ENCODE results near the gene NHP2.

The NHP2 gene

DNA sequence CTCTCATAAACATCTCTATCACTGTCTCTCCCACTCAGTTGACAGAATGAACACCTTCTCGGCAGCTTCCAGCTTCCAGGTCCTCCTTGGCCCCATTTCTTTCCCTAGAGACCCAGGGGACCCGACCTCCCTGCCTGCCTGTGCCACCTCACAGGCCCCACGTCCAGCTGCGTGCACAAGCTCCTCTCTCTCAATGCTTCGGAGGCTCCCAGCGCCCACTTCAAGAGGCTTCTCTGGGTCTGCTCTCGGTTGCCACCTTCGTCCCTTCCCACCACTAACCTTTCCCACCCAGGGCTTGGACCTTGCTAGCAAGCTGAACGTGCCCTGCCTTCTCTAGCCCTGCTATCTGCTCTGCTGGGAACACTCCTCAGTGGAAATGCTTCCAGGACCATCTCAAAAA, 43.2 kb downstream of the NHP2 start:
- peaks cover 16% of the 10 kb centered on the region for H3K4me1 ChIP-seq
- no peak overlapping the region for H3K27ac ChIP-seq
- no peak overlapping the region for H3K9ac ChIP-seq
- H2AFZ ChIP-seq = no peak overlapping the region
- H3K4me2 ChIP-seq (ENCODE audit: low read length) = no peak overlapping the region
- TF ChIP-seq, protein P1, sequence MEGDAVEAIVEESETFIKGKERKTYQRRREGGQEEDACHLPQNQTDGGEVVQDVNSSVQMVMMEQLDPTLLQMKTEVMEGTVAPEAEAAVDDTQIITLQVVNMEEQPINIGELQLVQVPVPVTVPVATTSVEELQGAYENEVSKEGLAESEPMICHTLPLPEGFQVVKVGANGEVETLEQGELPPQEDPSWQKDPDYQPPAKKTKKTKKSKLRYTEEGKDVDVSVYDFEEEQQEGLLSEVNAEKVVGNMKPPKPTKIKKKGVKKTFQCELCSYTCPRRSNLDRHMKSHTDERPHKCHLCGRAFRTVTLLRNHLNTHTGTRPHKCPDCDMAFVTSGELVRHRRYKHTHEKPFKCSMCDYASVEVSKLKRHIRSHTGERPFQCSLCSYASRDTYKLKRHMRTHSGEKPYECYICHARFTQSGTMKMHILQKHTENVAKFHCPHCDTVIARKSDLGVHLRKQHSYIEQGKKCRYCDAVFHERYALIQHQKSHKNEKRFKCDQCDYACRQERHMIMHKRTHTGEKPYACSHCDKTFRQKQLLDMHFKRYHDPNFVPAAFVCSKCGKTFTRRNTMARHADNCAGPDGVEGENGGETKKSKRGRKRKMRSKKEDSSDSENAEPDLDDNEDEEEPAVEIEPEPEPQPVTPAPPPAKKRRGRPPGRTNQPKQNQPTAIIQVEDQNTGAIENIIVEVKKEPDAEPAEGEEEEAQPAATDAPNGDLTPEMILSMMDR (IDR thresholded peaks at IDR 0.05) = no peak
- no peaks in the 10 kb centered on the region for H3K9me3 ChIP-seq (ENCODE audit: control insufficient read depth, low read length)
- H3K27me3 ChIP-seq (ENCODE audit: control insufficient read depth, insufficient read depth, low read length) = no peaks in the 10 kb centered on the region
- H3K4me3 ChIP-seq (ENCODE audit: low read depth, low read length) = no peak overlapping the region
- no peaks in the 10 kb centered on the region for H3K36me3 ChIP-seq (ENCODE audit: control insufficient read depth, insufficient read depth, low read length)
- H3K79me2 ChIP-seq = peaks cover under 1% of the 10 kb centered on the region

DNA sequence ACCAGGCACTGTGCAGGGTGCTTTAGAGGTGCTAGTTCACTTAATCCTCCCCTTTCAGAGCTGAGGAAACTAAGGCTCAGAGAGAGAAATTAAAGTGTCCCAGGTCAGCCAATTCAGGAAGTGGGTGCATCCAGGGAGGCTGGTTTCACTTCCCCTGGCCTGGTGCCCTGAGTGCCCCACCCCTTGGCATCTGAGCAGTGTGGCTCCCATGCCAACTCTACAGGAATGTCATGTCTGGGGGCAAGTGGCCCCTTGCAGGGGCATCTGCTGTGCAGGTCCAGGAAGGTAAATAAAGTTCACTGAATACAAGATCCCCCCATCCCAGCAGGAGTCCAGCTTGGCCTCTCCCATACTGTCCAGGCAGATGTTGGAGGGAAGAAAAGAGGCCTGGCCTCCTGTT, 44.7 kb downstream of the NHP2 start:
- Histone ChIP-seq H3K9ac (no peak overlapping the region), H3K36me3 (ENCODE audit: control insufficient read depth, insufficient read depth, low read length) (no peaks in the 10 kb centered on the region), H3K27ac (peak overlapping the region; percentile 34), H2AFZ (no peak overlapping the region), H3K4me1 (peaks cover 15% of the 10 kb centered on the region), H3K27me3 (ENCODE audit: control insufficient read depth, insufficient read depth, low read length) (no peaks in the 10 kb centered on the region), H3K4me3 (ENCODE audit: low read depth, low read length) (no peak overlapping the region), H3K4me2 (ENCODE audit: low read length) (no peak overlapping the region), H3K79me2 (no peaks in the 10 kb centered on the region), H3K9me3 (ENCODE audit: control insufficient read depth, low read length) (no peaks in the 10 kb centered on the region)
- TF ChIP-seq, protein P1 (IDR thresholded peaks at IDR 0.05) = no peak

DNA sequence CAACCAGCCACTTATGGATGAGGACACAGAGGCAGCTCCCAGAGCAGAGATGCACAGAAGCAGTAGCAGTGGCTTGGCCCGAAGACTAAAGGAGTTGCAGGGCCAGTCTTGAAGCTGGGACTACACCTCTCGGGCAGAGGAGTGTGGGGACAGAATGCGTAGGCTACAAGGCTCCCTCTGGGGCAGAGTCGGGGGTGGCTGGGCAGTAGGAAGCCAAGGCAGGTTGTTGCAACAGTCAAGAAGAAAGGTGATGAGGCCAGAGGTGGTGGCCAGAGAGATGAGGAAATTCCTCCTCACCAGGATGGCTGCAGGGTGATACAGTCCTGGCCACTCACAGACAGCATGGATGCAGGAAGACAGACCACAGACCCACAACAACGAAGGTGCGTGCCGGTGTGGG, 45.2 kb downstream of the NHP2 start:
- no peaks in the 10 kb centered on the region for H3K79me2 ChIP-seq
- H3K9me3 ChIP-seq (ENCODE audit: control insufficient read depth, low read length) = no peaks in the 10 kb centered on the region
- peak overlapping the region; percentile 36 for H3K27ac ChIP-seq
- TF ChIP-seq, protein P1 (IDR thresholded peaks at IDR 0.05) = no peak
- H3K27me3 ChIP-seq (ENCODE audit: control insufficient read depth, insufficient read depth, low read length) = no peaks in the 10 kb centered on the region
- H3K36me3 ChIP-seq (ENCODE audit: control insufficient read depth, insufficient read depth, low read length) = no peaks in the 10 kb centered on the region
- no peak overlapping the region for H3K9ac ChIP-seq
- H2AFZ ChIP-seq = peak overlapping the region; percentile 61
- no peak overlapping the region for H3K4me3 ChIP-seq (ENCODE audit: low read depth, low read length)
- H3K4me2 ChIP-seq (ENCODE audit: low read length) = no peak overlapping the region
- H3K4me1 ChIP-seq = peaks cover 16% of the 10 kb centered on the region

DNA sequence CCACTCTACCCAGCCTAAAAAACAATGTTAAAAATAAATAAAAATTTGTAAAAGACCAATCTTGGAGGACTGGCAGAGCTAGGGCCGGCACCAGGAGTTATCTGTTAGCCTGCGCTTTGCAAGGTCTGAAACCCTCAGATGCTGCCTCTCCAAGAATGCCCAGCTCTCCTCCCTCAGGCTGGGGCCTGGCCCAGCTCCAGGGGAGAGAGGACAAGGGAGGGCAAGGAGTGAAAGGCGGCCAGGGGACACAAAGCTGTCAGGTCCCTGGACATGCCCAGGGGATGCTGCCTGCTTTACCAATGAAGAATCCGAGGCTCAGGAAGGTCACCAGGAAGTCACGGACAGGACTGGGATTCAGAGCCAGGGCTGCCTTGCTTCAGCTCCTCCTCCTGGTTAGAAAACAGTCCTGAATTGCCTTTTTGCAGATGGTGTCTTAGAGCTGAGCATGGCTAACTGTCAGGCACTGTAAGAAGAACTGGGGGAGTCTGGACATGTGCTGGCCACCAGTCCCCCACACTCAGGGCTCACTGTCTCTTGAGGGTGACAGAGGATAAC, 45.9 kb downstream of the NHP2 start:
- no peak overlapping the region for H3K4me3 ChIP-seq (ENCODE audit: low read depth, low read length)
- H3K27ac ChIP-seq = peak overlapping the region; percentile 36
- H3K4me2 ChIP-seq (ENCODE audit: low read length) = no peak overlapping the region
- H3K9ac ChIP-seq = no peak overlapping the region
- no peaks in the 10 kb centered on the region for H3K36me3 ChIP-seq (ENCODE audit: control insufficient read depth, insufficient read depth, low read length)
- H2AFZ ChIP-seq = peak overlapping the region; percentile 61
- TF ChIP-seq, protein P1 (IDR thresholded peaks at IDR 0.05) = no peak
- H3K27me3 ChIP-seq (ENCODE audit: control insufficient read depth, insufficient read depth, low read length) = no peaks in the 10 kb centered on the region
- no peaks in the 10 kb centered on the region for H3K79me2 ChIP-seq
- H3K4me1 ChIP-seq = peaks cover 16% of the 10 kb centered on the region
- H3K9me3 ChIP-seq (ENCODE audit: control insufficient read depth, low read length) = no peaks in the 10 kb centered on the region

DNA sequence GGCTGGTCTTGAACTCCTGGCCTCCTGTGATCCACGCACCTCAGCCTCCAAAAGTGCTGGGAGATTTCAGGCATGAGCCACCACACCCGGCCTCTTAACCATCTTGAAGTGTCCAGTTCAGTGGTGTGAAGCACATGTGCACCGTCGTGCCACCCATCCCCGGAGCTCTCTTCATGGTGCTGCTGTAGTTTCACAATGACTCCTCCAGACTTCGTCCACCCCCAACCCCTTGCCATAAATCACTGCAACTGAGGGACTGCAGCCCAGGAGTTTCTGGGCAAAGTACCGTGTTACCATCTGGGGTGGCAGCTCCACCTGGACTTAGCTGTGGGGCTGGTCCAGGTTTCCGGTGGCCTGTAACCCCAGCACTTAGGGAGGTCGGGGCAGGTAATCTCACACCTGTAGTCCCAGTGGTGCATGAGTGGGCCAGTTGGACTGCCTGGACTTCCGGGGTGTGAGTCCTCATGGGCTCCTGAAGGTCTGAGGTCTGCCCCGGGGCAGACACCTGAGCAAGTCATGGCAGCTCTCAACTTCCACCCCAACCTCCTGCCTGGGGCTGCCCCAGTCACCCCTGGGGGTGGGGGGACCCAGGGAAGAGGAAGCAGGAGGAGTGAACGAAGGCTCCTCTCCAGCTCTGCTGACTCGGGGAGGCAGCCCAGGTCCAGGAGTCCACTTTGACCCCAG, 47.0 kb downstream of the NHP2 start:
- no peak overlapping the region for H3K4me3 ChIP-seq (ENCODE audit: low read depth, low read length)
- peaks cover 16% of the 10 kb centered on the region for H3K4me1 ChIP-seq
- no peak overlapping the region for H2AFZ ChIP-seq
- no peaks in the 10 kb centered on the region for H3K27me3 ChIP-seq (ENCODE audit: control insufficient read depth, insufficient read depth, low read length)
- TF ChIP-seq, protein P1 (IDR thresholded peaks at IDR 0.05) = no peak
- H3K27ac ChIP-seq = no peak overlapping the region
- no peaks in the 10 kb centered on the region for H3K9me3 ChIP-seq (ENCODE audit: control insufficient read depth, low read length)
- H3K9ac ChIP-seq = no peak overlapping the region
- H3K79me2 ChIP-seq = no peaks in the 10 kb centered on the region
- no peaks in the 10 kb centered on the region for H3K36me3 ChIP-seq (ENCODE audit: control insufficient read depth, insufficient read depth, low read length)
- H3K4me2 ChIP-seq (ENCODE audit: low read length) = no peak overlapping the region

Measured in parathyroid adenoma (tissue), 2 donors.